GM21786 (cell line): ENCODE results near the gene ZNF423.

Experiments
- ATAC-seq: cut with Tn5 transposase; IDR thresholded peaks from one replicate; pipeline ENCODE4 v1.9.1; 2021; ENCODE audit not compliant: unreplicated experiment

Gene ZNF423

GRCh38 chr16:49674351-49674851 is 181.5 kb downstream of the ZNF423 start:
- ATAC-seq = no peak

DNA sequence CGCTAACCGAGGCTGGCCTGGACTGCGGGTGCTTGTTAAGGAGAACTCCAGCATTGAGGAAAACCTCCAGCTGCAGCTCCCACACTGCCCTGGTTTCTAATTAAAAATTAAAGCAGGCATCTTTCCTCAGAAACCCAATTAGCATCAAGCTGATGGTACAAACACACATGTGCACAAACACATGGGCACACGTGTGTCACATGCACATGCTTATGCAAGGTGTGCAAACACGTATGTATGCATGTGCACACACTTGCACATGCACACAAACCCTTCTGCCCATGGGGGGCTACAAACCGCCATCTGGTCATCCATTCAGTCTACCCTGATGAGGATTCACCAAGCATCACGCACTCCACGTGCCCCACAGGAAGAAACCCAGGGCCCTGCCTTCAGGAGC is 182.5 kb downstream of the ZNF423 start:
- ATAC-seq = no peak

DNA sequence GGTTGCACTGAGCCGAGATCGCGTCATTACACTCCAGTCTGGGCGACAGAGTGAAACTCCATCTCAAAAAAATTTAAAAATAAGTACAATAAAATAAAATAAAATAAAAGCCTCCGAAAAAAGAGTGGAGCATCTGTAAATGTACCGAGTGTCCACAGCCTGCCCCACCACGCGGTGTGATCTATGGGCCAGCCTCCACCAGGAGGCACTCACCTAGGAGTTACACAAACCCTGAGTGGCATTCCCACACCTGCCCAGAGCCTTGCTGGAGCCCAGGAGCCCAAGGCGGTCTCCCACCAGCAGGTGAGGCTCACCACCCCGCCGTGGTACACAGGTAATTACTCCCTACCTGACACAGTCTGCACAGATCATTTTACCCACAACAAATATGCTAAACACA is 183.2 kb downstream of the ZNF423 start:
- no peak for ATAC-seq

- ATAC-seq = no peak
These were observed 184.6 kb downstream of the ZNF423 start for GRCh38 chr16:49671333-49671732.

DNA sequence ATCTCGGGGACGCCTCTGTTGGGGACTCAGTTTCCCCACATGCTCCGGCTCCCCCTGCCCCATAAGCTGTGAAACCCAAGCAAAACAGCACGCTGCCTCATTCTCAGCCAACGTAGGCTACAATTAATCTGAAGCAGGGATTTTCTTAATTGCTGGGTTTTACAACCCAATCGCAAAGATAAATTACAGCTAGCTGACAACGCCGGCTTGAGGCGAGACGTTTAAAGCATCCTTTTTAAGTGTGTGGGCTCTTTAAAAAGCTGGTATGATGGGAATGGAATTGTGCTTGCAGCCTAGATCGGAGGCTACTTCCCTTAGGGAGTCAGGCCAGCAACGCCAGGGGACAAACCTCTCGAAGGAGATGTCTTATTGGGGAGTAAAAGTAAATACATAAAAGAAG is 185.3 kb downstream of the ZNF423 start:
- no peak for ATAC-seq

GRCh38 chr16:49665482-49666230 is 190.3 kb downstream of the ZNF423 start:
- no peak for ATAC-seq

- no peak for ATAC-seq
These were observed 191.4 kb downstream of the ZNF423 start for GRCh38 chr16:49664221-49665215.

- no peak for ATAC-seq
These were observed 192.5 kb downstream of the ZNF423 start for GRCh38 chr16:49663081-49664065.

DNA sequence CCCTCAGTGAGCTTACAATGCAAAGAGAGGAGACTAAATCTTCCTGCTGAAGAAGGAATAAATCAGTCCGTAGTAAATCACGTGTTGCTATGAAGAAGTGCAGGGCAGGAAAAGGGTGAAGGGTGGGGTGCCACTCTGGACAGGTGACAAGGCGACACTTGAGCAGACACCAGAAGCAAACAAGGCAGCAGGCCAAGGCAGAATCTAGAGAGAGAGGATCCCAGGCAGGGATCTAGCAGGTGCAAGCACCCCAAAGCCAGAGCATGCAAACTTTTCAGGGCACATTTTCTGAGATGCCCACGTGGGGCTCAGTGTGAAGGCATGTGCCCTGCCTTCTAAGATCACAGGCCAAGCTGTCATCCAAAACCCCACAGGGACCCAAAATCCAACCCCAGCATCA is 193.3 kb downstream of the ZNF423 start:
- no peak for ATAC-seq

DNA sequence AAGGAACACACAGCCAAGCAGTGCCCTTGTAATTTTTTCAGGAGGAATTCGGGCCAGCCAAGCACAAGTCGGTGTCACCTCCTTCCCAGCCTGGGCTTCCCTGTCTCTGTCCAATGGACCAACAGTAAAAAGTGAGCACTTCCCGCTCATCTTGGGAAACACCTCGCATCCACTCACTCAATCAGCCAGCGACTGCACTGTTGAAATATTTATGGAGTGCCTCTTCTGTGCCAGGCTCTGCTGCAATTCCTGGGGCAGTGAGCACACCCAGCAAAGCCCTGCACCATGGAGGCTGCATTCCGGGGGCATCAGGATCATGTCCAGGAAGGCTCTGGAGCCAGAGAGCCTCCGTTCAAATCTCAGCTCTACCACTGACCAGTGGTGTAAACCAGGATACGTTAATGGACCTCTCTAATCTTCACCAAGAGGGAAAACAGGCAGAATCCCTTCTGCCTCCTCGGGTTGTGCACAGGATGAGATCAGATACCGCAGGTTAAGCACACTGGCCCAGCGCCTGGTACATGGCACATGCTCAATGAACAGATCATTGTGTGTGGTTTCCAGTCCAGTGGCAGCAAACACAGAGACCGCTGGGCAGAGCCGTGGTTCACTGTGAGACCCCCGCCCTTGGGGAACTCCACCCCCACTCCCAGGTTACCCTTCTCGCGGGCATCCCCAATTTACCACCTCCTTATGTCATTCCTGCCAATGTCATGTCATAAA is 194.3 kb downstream of the ZNF423 start:
- ATAC-seq = no peak

DNA sequence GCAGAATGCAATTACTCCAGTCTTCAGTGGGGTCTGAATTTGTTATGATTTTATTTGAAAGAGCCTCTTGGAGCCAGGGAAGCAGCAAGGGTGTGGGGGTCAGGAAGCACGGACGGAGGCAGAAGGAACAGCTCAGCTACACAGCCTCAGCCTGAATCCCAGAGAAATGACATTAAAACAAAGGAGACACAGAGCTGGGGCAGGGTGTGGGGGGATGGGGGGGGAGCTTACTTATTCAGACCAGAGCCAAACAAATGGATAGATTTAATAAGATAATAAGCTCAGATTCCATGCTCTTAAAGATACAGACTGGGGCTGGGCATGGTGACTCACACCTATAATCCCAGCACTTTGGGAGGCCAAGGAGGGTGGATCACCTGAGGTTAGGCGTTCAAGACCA is 195.3 kb downstream of the ZNF423 start:
- no peak for ATAC-seq

DNA sequence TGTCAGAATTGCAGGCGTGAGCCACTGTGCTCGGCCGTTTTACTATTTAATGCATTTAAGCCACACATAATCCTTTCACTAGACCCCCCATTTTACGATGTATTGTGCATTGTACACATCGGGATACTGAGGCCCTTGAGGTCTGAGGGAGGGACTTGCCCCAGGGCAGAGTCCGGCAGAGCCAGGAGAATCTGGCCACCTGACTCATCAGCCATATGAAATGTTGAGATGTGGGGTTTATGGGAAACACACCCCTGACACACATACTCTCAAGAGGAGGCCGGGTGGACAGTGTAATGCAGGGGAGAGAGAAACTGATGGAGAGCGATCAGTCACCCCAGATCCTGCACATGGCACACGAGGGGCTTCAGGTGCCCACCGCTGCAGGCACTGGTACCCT is 196.6 kb downstream of the ZNF423 start:
- no peak for ATAC-seq

DNA sequence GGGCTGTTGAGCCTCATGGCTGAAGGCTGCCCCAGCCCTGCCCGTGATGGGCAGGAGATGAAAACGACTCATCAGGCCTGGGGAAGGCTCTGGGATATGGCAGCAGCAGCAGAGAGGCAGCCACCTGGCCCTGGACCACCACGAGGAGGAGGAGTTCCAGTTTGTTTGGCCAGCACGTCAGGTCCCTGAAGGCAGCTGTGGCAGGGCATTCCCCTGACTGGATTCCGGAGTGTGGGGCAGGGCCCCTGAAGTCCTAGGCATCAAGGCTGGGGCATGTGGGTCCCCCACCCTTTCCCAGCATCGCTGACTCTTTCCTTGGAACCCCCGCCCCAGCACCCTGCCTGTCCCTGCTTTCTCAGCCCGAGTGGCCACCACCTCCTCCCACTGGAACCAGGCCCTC is 197.4 kb downstream of the ZNF423 start:
- no peak for ATAC-seq

DNA sequence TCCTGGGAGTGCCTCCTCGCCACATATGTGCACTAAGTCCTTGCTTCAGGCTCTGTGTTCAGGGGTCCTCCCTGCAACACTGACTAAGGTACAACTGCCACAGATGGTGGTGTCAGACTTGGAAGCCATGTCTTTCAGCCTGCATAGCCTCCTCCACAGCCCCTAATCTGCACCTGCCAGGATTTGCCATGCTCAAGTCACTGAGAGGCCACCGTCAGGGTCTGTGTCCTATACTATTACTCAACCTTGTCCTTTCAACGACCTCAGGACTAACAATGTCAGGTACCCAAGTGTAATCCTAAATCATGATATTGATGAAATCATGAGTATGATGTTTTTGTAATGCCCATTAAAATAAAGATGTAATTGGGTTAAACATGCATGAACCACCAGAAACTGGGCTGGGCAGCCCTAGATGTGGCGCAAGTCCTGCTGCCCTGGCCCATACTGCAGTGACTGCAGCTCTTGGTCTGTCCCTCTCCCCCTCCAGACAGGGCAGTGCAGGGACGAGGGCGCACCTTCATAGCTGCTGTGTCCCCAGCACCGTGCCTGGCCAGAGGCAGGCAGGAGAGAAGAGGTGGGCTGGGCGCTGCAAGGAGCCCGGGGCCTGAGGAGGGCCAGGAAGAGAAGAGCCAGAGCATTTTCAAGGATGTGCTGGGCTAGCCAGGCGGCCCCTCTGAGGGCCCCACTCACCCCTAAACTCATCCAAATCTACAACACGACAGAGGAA is 198.0 kb downstream of the ZNF423 start:
- no peak for ATAC-seq

DNA sequence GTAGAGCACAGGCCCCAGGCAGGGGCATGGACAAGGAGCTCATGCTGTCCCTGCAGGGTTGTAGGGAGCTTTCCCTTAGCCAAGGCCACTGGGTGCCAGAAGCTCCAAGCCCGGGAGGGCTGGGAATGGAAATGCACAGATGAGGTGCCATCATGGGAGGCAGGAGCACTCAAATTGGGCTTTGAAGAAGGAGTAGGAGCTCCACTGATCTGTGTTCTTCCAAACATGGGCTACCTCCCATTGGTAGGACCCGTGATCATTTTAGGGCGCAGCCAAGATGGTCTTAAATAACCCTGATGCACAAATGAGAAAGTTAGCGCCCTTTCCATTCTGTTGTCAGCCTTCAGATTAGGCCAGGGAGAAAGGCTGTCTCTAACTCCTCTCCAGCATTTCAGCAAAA is 201.5 kb downstream of the ZNF423 start:
- ATAC-seq = no peak

GRCh38 chr16:49653577-49653976 is 202.3 kb downstream of the ZNF423 start:
- no peak for ATAC-seq

- no peak for ATAC-seq
These were observed 202.7 kb downstream of the ZNF423 start for GRCh38 chr16:49653173-49653570.

DNA sequence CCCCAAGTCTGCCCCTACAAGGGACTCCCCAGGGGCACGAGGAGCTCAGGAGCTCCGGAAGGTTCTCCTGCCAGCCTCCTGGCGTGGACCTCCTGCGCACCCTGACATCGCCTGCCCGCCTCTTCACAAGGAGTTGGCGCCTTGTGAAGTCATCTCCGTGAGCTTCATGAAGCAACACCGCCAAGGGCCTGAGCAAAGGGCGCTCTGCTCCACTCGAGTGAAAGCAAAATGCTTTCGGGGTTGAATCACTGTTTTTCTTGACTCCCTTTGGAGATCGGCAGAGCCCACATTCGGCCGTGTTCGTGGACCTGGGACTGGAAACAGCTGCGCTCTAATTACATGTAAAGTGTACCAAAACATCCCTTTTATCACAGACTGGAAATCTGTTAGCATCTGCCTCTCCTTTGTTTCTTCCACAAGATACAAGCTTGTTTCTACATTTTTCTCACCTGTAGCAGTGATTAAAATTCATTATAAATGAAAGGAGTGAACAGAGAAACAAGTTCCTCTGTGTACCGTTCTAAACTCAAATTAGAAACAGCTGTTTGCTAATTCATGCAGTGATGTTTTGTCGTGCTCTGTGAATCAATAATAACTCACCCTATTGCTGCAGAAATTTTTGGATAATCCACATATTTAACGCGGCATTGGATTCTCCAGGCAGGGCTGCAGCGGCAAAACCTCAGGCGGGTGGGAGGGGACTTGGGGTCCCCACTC is 203.3 kb downstream of the ZNF423 start:
- ATAC-seq = no peak

- no peak for ATAC-seq
These were observed 203.9 kb downstream of the ZNF423 start for GRCh38 chr16:49651996-49652395.
